IMR-90 (cell line): ENCODE measurements around the gene ARHGAP15. TPM values are rescaled to one million over a fixed set of nuclear protein-coding genes. Genes with fewer than 3 reads are reported as not detected.

Experiments used
- ATAC-seq: fragments of 200-7000 bp; cut with Tn5 transposase; 2 replicates; pipeline ENCODE4 v1.9.1; 2020; ENCODE audit warnings: low read depth, mild to moderate bottlenecking, moderate library complexity
- BruUV-seq: library from RNA; stranded (reverse); fragments of 400-500 nt; replicated peaks from 2 replicates; lab custom pipeline; 2021; lab: Mats Ljungman, UMichigan
- CTCF ChIA-PET: fragments of 300-600 bp; formaldehyde crosslinking; extraction: SDS; loops from one replicate; lab custom pipeline; 2021; ENCODE audit warnings: antibody characterized with exemption; lab: Yijun Ruan, JAX
- POLR2A ChIA-PET: fragments of 300-600 bp; sonication (Branson Sonifier 250); formaldehyde crosslinking; loops from one replicate; lab custom pipeline; 2022; ENCODE audit warnings: antibody characterized with exemption; ENCODE audit not compliant: unreplicated experiment; lab: Charles Lee
- DNase-seq: peaks from one replicate; pipeline ENCODE4 v3.0.0; 2013
- H2AFZ ChIP-seq: replicated peaks from 2 replicates; pipeline ENCODE3; 2013; ENCODE audit warnings: low read length, mild to moderate bottlenecking; ENCODE audit not compliant: poor library complexity
- H2AK5ac ChIP-seq: 2 replicates; pipeline ENCODE4 v1.6.1; 2013; ENCODE audit warnings: low read depth, low read length, inconsistent platforms
- H2AK9ac ChIP-seq: replicated peaks from 2 replicates; pipeline ENCODE3; 2013; ENCODE audit warnings: mild to moderate bottlenecking, low read depth, low read length, moderate library complexity; ENCODE audit not compliant: poor library complexity
- H2BK120ac ChIP-seq: 2 replicates; pipeline ENCODE4 v1.6.1; 2013; ENCODE audit warnings: low read depth, low read length, inconsistent platforms
- H2BK15ac ChIP-seq: 3 replicates; pipeline ENCODE4 v1.6.1; 2013; ENCODE audit warnings: low read depth, low read length, inconsistent platforms
- H2BK20ac ChIP-seq: 2 replicates; pipeline ENCODE4 v1.6.1; 2013; ENCODE audit warnings: low read depth, mild to moderate bottlenecking, inconsistent platforms, low read length, moderate library complexity
- H2BK5ac ChIP-seq: 2 replicates; pipeline ENCODE4 v1.6.1; 2013; ENCODE audit warnings: mild to moderate bottlenecking, low read depth, low read length, inconsistent platforms; ENCODE audit not compliant: poor library complexity, severe bottlenecking
- H3K14ac ChIP-seq: replicated peaks from 2 replicates; pipeline ENCODE4 v1.6.1; 2013; ENCODE audit warnings: low read depth, low read length, inconsistent platforms
- H3K18ac ChIP-seq: 2 replicates; pipeline ENCODE4 v1.6.1; 2013; ENCODE audit warnings: low read depth, low read length, control low read depth
- H3K23ac ChIP-seq: 2 replicates; pipeline ENCODE4 v1.6.1; 2013; ENCODE audit warnings: low read depth, low read length, inconsistent platforms
- H3K27ac ChIP-seq: 2 replicates; pipeline ENCODE4 v1.5.1; 2013; ENCODE audit warnings: mild to moderate bottlenecking, control low read depth, low read length; ENCODE audit not compliant: insufficient read depth
- H3K27me3 ChIP-seq: 2 replicates; pipeline ENCODE4 v1.6.1; 2013; ENCODE audit warnings: low read length; ENCODE audit not compliant: control insufficient read depth, insufficient read depth
- H3K36me3 ChIP-seq: 2 replicates; pipeline ENCODE4 v1.6.1; 2013; ENCODE audit warnings: low read length, mixed read lengths; ENCODE audit not compliant: control insufficient read depth, insufficient read depth
- H3K4ac ChIP-seq: 2 replicates; pipeline ENCODE4 v1.6.1; 2013; ENCODE audit warnings: low read depth, low read length, inconsistent platforms
- H3K4me1 ChIP-seq: 2 replicates; pipeline ENCODE4 v1.6.1; 2013; ENCODE audit warnings: low read length, mixed read lengths; ENCODE audit not compliant: control insufficient read depth, insufficient read depth
- H3K4me2 ChIP-seq: 2 replicates; pipeline ENCODE4 v1.6.1; 2013; ENCODE audit warnings: low read depth, mild to moderate bottlenecking, control low read depth, low read length, moderate library complexity
- H3K4me3 ChIP-seq: 2 replicates; pipeline ENCODE4 v1.5.1; 2013; ENCODE audit warnings: low read depth, mild to moderate bottlenecking, control low read depth, low read length, moderate library complexity; ENCODE audit not compliant: insufficient read depth
- H3K56ac ChIP-seq: 2 replicates; pipeline ENCODE4 v1.6.1; 2013; ENCODE audit warnings: low read length, inconsistent platforms; ENCODE audit not compliant: insufficient read depth; ENCODE audit errors: extremely low read depth
- H3K79me1 ChIP-seq, 2 experiments: 2 replicates each; pipeline ENCODE4 v1.6.1; 2013; ENCODE audit warnings: low read length in 2 of 2, inconsistent platforms in 1 of 2, low read depth in 1 of 2
- H3K9ac ChIP-seq: 2 replicates; pipeline ENCODE4 v1.6.1; 2013; ENCODE audit warnings: low read depth, low read length, control low read depth
- H3K9me1 ChIP-seq: 2 replicates; pipeline ENCODE4 v1.6.1; 2013; ENCODE audit warnings: low read length, inconsistent platforms; ENCODE audit not compliant: insufficient read depth
- H3K9me3 ChIP-seq: 2 replicates; pipeline ENCODE4 v1.6.1; 2013; ENCODE audit warnings: low read length; ENCODE audit not compliant: control insufficient read depth, insufficient read depth
- H4K20me1 ChIP-seq: 2 replicates; pipeline ENCODE4 v1.6.1; 2013; ENCODE audit warnings: low read length, inconsistent platforms; ENCODE audit not compliant: insufficient read depth
- H4K5ac ChIP-seq: 2 replicates; pipeline ENCODE4 v1.6.1; 2013; ENCODE audit warnings: mild to moderate bottlenecking, low read depth, low read length, control low read depth
- H4K8ac ChIP-seq, 2 experiments: 2 replicates each; pipeline ENCODE4 v1.6.1; 2013; ENCODE audit warnings: low read depth in 2 of 2, low read length in 2 of 2, control low read depth in 1 of 2, inconsistent platforms in 1 of 2
- H4K91ac ChIP-seq: 2 replicates; pipeline ENCODE4 v1.6.1; 2013; ENCODE audit warnings: low read depth, low read length, inconsistent platforms; ENCODE audit not compliant: insufficient read depth
- CHD1 ChIP-seq: IDR thresholded peaks from 2 replicates; pipeline ENCODE4 v1.6.1; 2012; ENCODE audit warnings: low read depth, low read length, improper control_type of control experiment
- MAFK ChIP-seq: IDR thresholded peaks from 2 replicates; pipeline ENCODE4 v1.6.1; 2012; ENCODE audit warnings: low read depth, low read length, improper control_type of control experiment
- POLR2A ChIP-seq: IDR thresholded peaks from 2 replicates; pipeline ENCODE4 v1.6.1; 2012; ENCODE audit warnings: mild to moderate bottlenecking, low read depth, low read length
- WGBS, 2 experiments: methylation state at CpG; one replicate each; pipeline versions ENCODE4 v1.1.5 to v1.1.7; 2013; ENCODE audit warnings: missing lambda C conversion rate in 2 of 2; ENCODE audit not compliant: insufficient read length in 1 of 2; ENCODE audit errors: extremely low coverage in 2 of 2; 5-methylcytosine and 5-hydroxymethylcytosine counted together
- dilution Hi-C: fragments of 300-500 bp; cut with HindIII; formaldehyde crosslinking; loops from one replicate; pipeline ENCODE4 v1.14.3; 2018; ENCODE audit warnings: low sequenced_read_pairs; ENCODE audit not compliant: unreplicated experiment
- in situ Hi-C: fragments of 300-500 bp; cut with MboI; formaldehyde crosslinking; loops from 3 replicates; pipeline ENCODE4 v1.14.3; 2019; ENCODE audit warnings: low sequenced_read_pairs, inconsistent platforms, mixed read lengths
- intact Hi-C: fragments of 100-400 bp; cut with micrococcal nuclease; formaldehyde crosslinking; loops from 2 replicates; pipeline ENCODE4 v1.10.0; 2022
- polyA plus RNA-seq, 3 experiments: library from polyadenylated mRNA; depleted of rRNA; stranded (reverse); fragments of >200 nt; gene quantifications; 2 replicates each; pipeline ENCODE4 v1.2.3, GENCODE V29; 2012; ENCODE audit warnings: low replicate concordance in 1 of 3
- total RNA-seq: library from RNA; depleted of rRNA; stranded (reverse); fragments of >200 nt; gene quantifications from 2 replicates; pipeline ENCODE4 v1.2.3, GENCODE V29; 2012

Gene ARHGAP15
- total and polyA plus RNA-seq, 2 of the 4 experiments (the other 2 are of a cell fraction): not detected

GRCh38 chr2:143183804-143184463, 54.7 kb downstream of the ARHGAP15 start:
- 20% methylated on average over 1 of the region's 5 CpGs; no CpG with 5 or more reads in 1 of the 2 experiments for WGBS, 2 experiments
- ChIA-PET CTCF (interaction anchor here (0.7 to 1.2 kb wide), 3 partner anchors 8 to 150 kb away, joined by 3 read pairs; no protein-coding TSS in a partner anchor), POLR2A (no interaction called here)

More at GRCh38 chr2:143183804-143184463, 54.7 kb downstream of the ARHGAP15 start:
- dilution Hi-C loops (no loop called here), intact Hi-C loops (no loop called here), in situ Hi-C loops (no loop called here)
- Histone ChIP-seq H3K23ac (no peak overlapping the region), H2AFZ (no peak overlapping the region), H3K4ac (no peak overlapping the region), H4K20me1 (no peaks in the 10 kb centered on the region), H3K4me2 (no peak overlapping the region), H3K56ac (no peak overlapping the region), H2BK120ac (no peak overlapping the region), H4K91ac (no peak overlapping the region), H3K79me1 (no peaks in the 10 kb centered on the region), H2BK5ac (no peak overlapping the region), H3K4me3 (no peak overlapping the region), H2AK5ac (no peak overlapping the region), H4K5ac (no peak overlapping the region), H3K9ac (no peak overlapping the region), H3K36me3 (no peaks in the 10 kb centered on the region), H3K9me3 (no peaks in the 10 kb centered on the region), H4K8ac (no peak overlapping the region), H3K18ac (no peak overlapping the region), H3K14ac (no peak overlapping the region), H2BK15ac (no peak overlapping the region), H2BK20ac (no peak overlapping the region), H3K4me1 (no peaks in the 10 kb centered on the region), H3K27me3 (no peaks in the 10 kb centered on the region; the same call in 1 of the 2 replicates), H3K27ac (no peak overlapping the region), H2AK9ac (no peak overlapping the region), H3K9me1 (no peaks in the 10 kb centered on the region)
- TF ChIP-seq POLR2A (no peak), CHD1 (no peak), MAFK (no peak)
- DNase-seq (no peak), ATAC-seq (no peak)
- no TSS peak for BruUV-seq
